Naive thymus-derived CD4-positive, alpha-beta T cell (primary cell): ENCODE data around the gene CFAP73. TPM values are rescaled to one million over a fixed set of nuclear protein-coding genes. Genes with fewer than 3 reads are reported as not detected.
"Not testable (repeated sequence)": the region's sequence is repeated elsewhere in the genome, so short reads cannot be mapped to it uniquely, and the experiment has no call there.

Experiments used
- ATAC-seq: fragments of 150-1000 bp; cut with Tn5 transposase; 2 replicates; pipeline ENCODE4 v1.10.0; 2021; ENCODE audit warnings: mild to moderate bottlenecking, moderate library complexity
- CTCF ChIA-PET: fragments of 350-600 bp; sonication (Branson Sonifier 250); formaldehyde crosslinking; loops from one replicate; lab custom pipeline; 2021; ENCODE audit warnings: antibody characterized with exemption; lab: Charles Lee
- POLR2A ChIA-PET: fragments of 350-600 bp; sonication (Branson Sonifier 250); formaldehyde crosslinking; loops from one replicate; lab custom pipeline; 2021; ENCODE audit warnings: antibody characterized with exemption, inconsistent platforms; lab: Charles Lee
- DNase-seq, 9 donors: peaks; one replicate each; pipeline versions ENCODE4 v3.0.0 to v3.0.0-alpha.2; 2020 to 2022; ENCODE audit warnings: mixed read lengths in 1 of 9
- H3K27ac ChIP-seq: one replicate; pipeline ENCODE4 v1.7.0; 2013; ENCODE audit warnings: mild to moderate bottlenecking, low read depth, low read length, moderate library complexity
- H3K27me3 ChIP-seq, 2 donors: one replicate each; pipeline ENCODE4 v1.7.0; 2013; ENCODE audit warnings: low read length in 2 of 2, mild to moderate bottlenecking in 2 of 2, moderate library complexity in 2 of 2; ENCODE audit not compliant: control insufficient read depth in 2 of 2, insufficient read depth in 2 of 2
- H3K36me3 ChIP-seq, 3 experiments: 1 replicate in 2 of 3; 2 replicates in 1 of 3; pipeline ENCODE4 v1.7.0; 2013; ENCODE audit warnings: low read length in 3 of 3, mild to moderate bottlenecking in 3 of 3, moderate library complexity in 1 of 3; ENCODE audit not compliant: insufficient read depth in 3 of 3, control insufficient read depth in 2 of 3
- H3K4me1 ChIP-seq, 2 donors: one replicate each; pipeline ENCODE4 v1.7.0; 2013; ENCODE audit warnings: low read length in 2 of 2, mild to moderate bottlenecking in 2 of 2, moderate library complexity in 1 of 2; ENCODE audit not compliant: control insufficient read depth in 2 of 2, insufficient read depth in 2 of 2
- H3K4me3 ChIP-seq: 2 replicates; pipeline ENCODE4 v1.7.0; 2013; ENCODE audit warnings: mild to moderate bottlenecking, low read length
- H3K9me3 ChIP-seq, 3 experiments: 1 replicate in 2 of 3; 2 replicates in 1 of 3; pipeline ENCODE4 v1.7.0; 2013; ENCODE audit warnings: low read length in 3 of 3; ENCODE audit not compliant: control insufficient read depth in 2 of 3
- H3K27ac Mint-ChIP-seq, 9 donors: one replicate each; pipeline ENCODE4 v1.8.0; 2020 to 2022; ENCODE audit warnings: mixed read lengths in 9 of 9, mild to moderate bottlenecking in 8 of 9, moderate library complexity in 5 of 9, inconsistent platforms in 2 of 9
- H3K27me3 Mint-ChIP-seq, 5 donors: one replicate each; pipeline ENCODE4 v1.8.0; 2021 to 2022; ENCODE audit warnings: mixed read lengths in 5 of 5, mild to moderate bottlenecking in 1 of 5
- H3K36me3 Mint-ChIP-seq, 5 donors: one replicate each; pipeline ENCODE4 v1.8.0; 2020 to 2022; ENCODE audit warnings: mixed read lengths in 5 of 5, mild to moderate bottlenecking in 3 of 5, inconsistent platforms in 1 of 5
- H3K4me1 Mint-ChIP-seq, 7 donors: one replicate each; pipeline ENCODE4 v1.8.0; 2020 to 2022; ENCODE audit warnings: mixed read lengths in 7 of 7, mild to moderate bottlenecking in 3 of 7, inconsistent platforms in 1 of 7
- H3K4me3 Mint-ChIP-seq, 10 donors: one replicate each; pipeline ENCODE4 v1.8.0; 2020 to 2022; ENCODE audit warnings: mild to moderate bottlenecking in 10 of 10, mixed read lengths in 10 of 10, moderate library complexity in 6 of 10, inconsistent platforms in 2 of 10
- H3K9me3 Mint-ChIP-seq, 11 donors: one replicate each; pipeline ENCODE4 v1.8.0; 2020 to 2022; ENCODE audit warnings: mixed read lengths in 11 of 11, mild to moderate bottlenecking in 4 of 11, inconsistent platforms in 1 of 11, moderate library complexity in 1 of 11
- intact Hi-C, 2 donors: fragments of 100-400 bp; cut with micrococcal nuclease; formaldehyde crosslinking; loops; one replicate each; pipeline ENCODE4 v1.15.1; 2023
- polyA plus RNA-seq, 2 donors: library from polyadenylated mRNA; unstranded; fragments of 300-500 nt; fragmentation: Illumina TruSeq; gene quantifications; one replicate each; pipeline ENCODE4 v1.2.3, GENCODE V29; 2021
- total RNA-seq, 6 experiments: library from RNA in 5 of 6; stranded (reverse) in 5 of 6; gene quantifications; 1 replicate in 5 of 6; 2 replicates in 1 of 6; pipeline ENCODE4 v1.2.3 and lab custom pipeline; 2021 to 2026

The CFAP73 gene
- total and polyA plus RNA-seq, 7 experiments from 2014 or later, result 0.29 to 0.88 (median 0.48) TPM; not detected in 4

- ATAC-seq (no peak), DNase-seq (no peak)
- ChIA-PET CTCF (interaction anchor here (0.6 kb wide), 1 partner anchor 714 kb away, joined by 3 read pairs; no protein-coding TSS in a partner anchor), POLR2A (no interaction called here)
- intact Hi-C loops, result no loop called here
- peaks cover 0 to under 1% (median 0%) of the 10 kb centered on the region in 5 donors for H3K36me3 Mint-ChIP-seq
- H3K9me3 Mint-ChIP-seq, result peaks cover 0 to 3% (median 0%) of the 10 kb centered on the region in 11 donors
- H3K27ac Mint-ChIP-seq, result no peak overlapping the region
- Histone ChIP-seq H3K27me3 (no peaks in the 10 kb centered on the region), H3K4me1 (no peaks in the 10 kb centered on the region), H3K9me3 (no peaks in the 10 kb centered on the region), H3K4me3 (no peak overlapping the region), H3K36me3 (no peaks in the 10 kb centered on the region), H3K27ac (no peak overlapping the region)
- peaks cover 0 to 23% (median 8%) of the 10 kb centered on the region in 7 donors for H3K4me1 Mint-ChIP-seq
- H3K4me3 Mint-ChIP-seq, result no peak overlapping the region
- H3K27me3 Mint-ChIP-seq, result no peaks in the 10 kb centered on the region
Measured at GRCh38 chr12:113201187-113202177, 52.0 kb downstream of the CFAP73 start.

GRCh38 chr12:113202300-113203075 lies 53.0 kb downstream of the CFAP73 start:
- CTCF ChIA-PET, result interaction anchor here (0.8 to 1.2 kb wide), 2 partner anchors 86 to 96 kb away, joined by 3 read pairs; no protein-coding TSS in a partner anchor
- H3K4me3 Mint-ChIP-seq, result no peak overlapping the region

GRCh38 chr12:113203852-113204760 lies 54.6 kb downstream of the CFAP73 start:
- DNase-seq (no peak), ATAC-seq (no peak)
- CTCF ChIA-PET, result interaction anchor here (1.2 kb wide), 1 partner anchor 94 kb away, joined by 3 read pairs; no protein-coding TSS in a partner anchor
- POLR2A ChIA-PET, result interaction anchor here (0.8 to 1.2 kb wide), 3 partner anchors 16 to 226 kb away, joined by 3 to 4 read pairs (median 3); partner anchors contain the start of gene OAS2
- no peaks in the 10 kb centered on the region for H3K36me3 ChIP-seq
- no peaks in the 10 kb centered on the region for H3K27me3 ChIP-seq
- H3K27ac ChIP-seq, result no peak overlapping the region
- peaks cover 18% of the 10 kb centered on the region in 2 donors for H3K4me1 ChIP-seq
- H3K9me3 ChIP-seq, result no peaks in the 10 kb centered on the region
- Mint-ChIP-seq H3K36me3 (peaks cover 0 to 2% (median 0%) of the 10 kb centered on the region in 5 donors), H3K9me3 (peaks cover 0 to 3% (median 0%) of the 10 kb centered on the region in 11 donors), H3K4me1 (peaks cover 16 to 40% (median 27%) of the 10 kb centered on the region in 7 donors), H3K4me3 (no peak overlapping the region), H3K27me3 (no peaks in the 10 kb centered on the region), H3K27ac (peak overlapping the region in 5 of 9 donors; percentile 9 to 66 (median 49))
- no peak overlapping the region for H3K4me3 ChIP-seq
- intact Hi-C loops, result no loop called here

More at GRCh38 chr12:113202300-113203075, 53.0 kb downstream of the CFAP73 start:
- DNase-seq (no peak), ATAC-seq (no peak)
- Histone ChIP-seq H3K27ac (no peak overlapping the region), H3K9me3 (no peaks in the 10 kb centered on the region), H3K4me3 (no peak overlapping the region), H3K4me1 (peaks cover 2% of the 10 kb centered on the region in 2 donors), H3K36me3 (no peaks in the 10 kb centered on the region), H3K27me3 (no peaks in the 10 kb centered on the region)
- H3K4me1 Mint-ChIP-seq, result peaks cover 2 to 30% (median 11%) of the 10 kb centered on the region in 7 donors
- peak overlapping the region in 1 of 9 donors; percentile 78 for H3K27ac Mint-ChIP-seq
- peaks cover 0 to 3% (median 0%) of the 10 kb centered on the region in 11 donors for H3K9me3 Mint-ChIP-seq
- POLR2A ChIA-PET, result interaction anchor here (1.2 kb wide), 1 partner anchor 95 kb away, joined by 3 read pairs; no protein-coding TSS in a partner anchor
- intact Hi-C loops, result no loop called here
- peaks cover 0 to 2% (median 0%) of the 10 kb centered on the region in 5 donors for H3K36me3 Mint-ChIP-seq
- H3K27me3 Mint-ChIP-seq, result no peaks in the 10 kb centered on the region

- peak overlapping the region in 3 of 9 donors; percentile 18 to 81 (median 25) for H3K27ac Mint-ChIP-seq
- no peak overlapping the region for H3K4me3 ChIP-seq
- no peak for DNase-seq
- intact Hi-C loops, result loop anchor here in 1 of 2 donors (5.0 kb wide), 3 partner anchors 57 to 152 kb away; partner anchors contain the start of gene PLBD2
- H3K36me3 ChIP-seq, result no peaks in the 10 kb centered on the region
- H3K4me1 ChIP-seq, result peaks cover 25% of the 10 kb centered on the region in 2 donors
- no peaks in the 10 kb centered on the region for H3K9me3 ChIP-seq
- H3K27me3 ChIP-seq, result no peaks in the 10 kb centered on the region
- H3K4me1 Mint-ChIP-seq, result peaks cover 16 to 46% (median 34%) of the 10 kb centered on the region in 7 donors
- H3K27me3 Mint-ChIP-seq, result no peaks in the 10 kb centered on the region
- H3K36me3 Mint-ChIP-seq, result peaks cover 0 to 2% (median 0%) of the 10 kb centered on the region in 5 donors
- CTCF ChIA-PET, result no interaction called here
- ATAC-seq, result no peak
- H3K9me3 Mint-ChIP-seq, result peaks cover 0 to 3% (median 0%) of the 10 kb centered on the region in 11 donors
- no peak overlapping the region for H3K27ac ChIP-seq
- H3K4me3 Mint-ChIP-seq, result no peak overlapping the region
- POLR2A ChIA-PET, result interaction anchor here (0.7 to 1.2 kb wide), 3 partner anchors 10 to 227 kb away, joined by 3 to 4 read pairs (median 3); partner anchors contain the start of gene OAS2
Measured at GRCh38 chr12:113204804-113205203, 55.3 kb downstream of the CFAP73 start.

DNA sequence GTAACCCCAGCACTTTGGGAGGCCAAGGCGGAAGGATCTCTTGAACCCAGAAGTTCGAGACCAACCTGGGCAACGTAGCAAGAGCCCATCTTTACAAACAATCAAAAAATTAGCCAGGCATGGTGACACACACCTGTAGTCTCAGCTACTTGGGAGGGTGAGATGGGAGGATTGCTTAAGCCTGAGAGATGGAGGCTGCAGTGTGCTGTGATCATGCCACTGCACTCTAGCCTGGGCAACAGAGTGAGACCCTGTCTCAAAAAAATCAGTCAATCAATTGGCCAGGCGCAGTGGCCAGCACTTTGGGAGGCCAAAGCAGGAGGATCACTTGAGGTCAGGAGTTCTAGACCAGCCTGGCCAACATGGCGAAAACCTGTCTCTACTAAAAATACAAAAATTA lies 57.3 kb downstream of the CFAP73 start:
- ATAC-seq, H3K9me3 ChIP-seq, H3K27ac ChIP-seq, H3K36me3 Mint-ChIP-seq, CTCF ChIA-PET, DNase-seq, H3K9me3 Mint-ChIP-seq, H3K27me3 ChIP-seq, H3K27me3 Mint-ChIP-seq, H3K4me3 ChIP-seq, H3K36me3 ChIP-seq: not testable (repeated sequence)
- H3K27ac Mint-ChIP-seq, result peak overlapping the region in 8 of 9 donors; percentile 39 to 93 (median 76)
- H3K4me3 Mint-ChIP-seq, result peak overlapping the region in 2 of 10 donors; percentile 1 to 40
- intact Hi-C loops, result loop anchor here in 1 of 2 donors (5.0 kb wide), 3 partner anchors 55 to 150 kb away; partner anchors contain the start of gene PLBD2
- peaks cover 28 to 63% (median 51%) of the 10 kb centered on the region in 7 donors for H3K4me1 Mint-ChIP-seq
- POLR2A ChIA-PET, result interaction anchor here (0.6 to 2.1 kb wide), 3 partner anchors 11 to 1212 kb away, joined by 5 to 18 read pairs (median 7); partner anchors contain the start of gene TPCN1
- H3K4me1 ChIP-seq, result peaks cover 38 to 45% of the 10 kb centered on the region in 2 donors
